GM12878 (cell line): ENCODE results near the gene BAX. TPM values are rescaled to one million over a fixed set of nuclear protein-coding genes. Genes with fewer than 3 reads are reported as not detected.

ENCODE experiments used
- ATAC-seq: fragments of 200-7000 bp; cut with Tn5 transposase; 3 replicates; pipeline ENCODE4 v1.9.1; 2020; ENCODE audit warnings: mild to moderate bottlenecking, moderate library complexity
- BruUV-seq: library from RNA; stranded (reverse); fragments of 400-500 nt; replicated peaks from 2 replicates; lab custom pipeline; 2021; lab: Mats Ljungman, UMichigan
- CTCF ChIA-PET: fragments of 300-600 bp; sonication (Branson Sonifier 250); formaldehyde crosslinking; extraction: SDS; loops from one replicate; lab custom pipeline; 2021; ENCODE audit warnings: inconsistent platforms; lab: Yijun Ruan, JAX
- POLR2A ChIA-PET: fragments of 350-600 bp; formaldehyde crosslinking; extraction: SDS; loops from one replicate; lab custom pipeline; 2021; ENCODE audit warnings: inconsistent platforms; lab: Charles Lee
- RAD21 ChIA-PET: fragments of 300-600 bp; sonication (Branson Sonifier 250); formaldehyde crosslinking; loops from one replicate; lab custom pipeline; 2023; ENCODE audit warnings: antibody characterized with exemption; ENCODE audit not compliant: unreplicated experiment; lab: Charles Lee
- SMC1A ChIA-PET: fragments of 300-600 bp; sonication (Branson Sonifier 250); formaldehyde crosslinking; loops from one replicate; lab custom pipeline; 2023; ENCODE audit not compliant: unreplicated experiment, uncharacterized antibody; lab: Charles Lee
- DNase-seq: peaks from one replicate; pipeline ENCODE4 v3.0.0-alpha.2; 2011; ENCODE audit warnings: low read depth, low spot score
- FAIRE-seq: peaks from 3 replicates; lab custom pipeline; 2011; peaks lifted over from hg19 to GRCh38; lab: Jason Lieb, UNC
- H2AFZ ChIP-seq: 2 replicates; pipeline ENCODE4 v1.6.0; 2011; ENCODE audit warnings: low read depth, low read length, control low read depth; ENCODE audit not compliant: control insufficient read depth
- H3K27ac ChIP-seq: 2 replicates; pipeline ENCODE4 v1.5.1; 2011; ENCODE audit warnings: control low read depth; ENCODE audit not compliant: control insufficient read depth, insufficient read depth
- H3K27me3 ChIP-seq, 2 experiments: replicated peaks in 1 of 2; 2 replicates each; pipeline versions ENCODE4 v1.6.0 to v1.6.1; 2011; ENCODE audit warnings: low read length in 1 of 2; ENCODE audit not compliant: control insufficient read depth in 2 of 2, insufficient read depth in 2 of 2
- H3K36me3 ChIP-seq, 2 experiments: 2 replicates each; pipeline ENCODE4 v1.5.1; 2011; ENCODE audit warnings: low read length in 1 of 2; ENCODE audit not compliant: control insufficient read depth in 2 of 2, insufficient read depth in 2 of 2
- H3K4me1 ChIP-seq: 2 replicates; pipeline ENCODE4 v1.6.1; 2011; ENCODE audit warnings: mild to moderate bottlenecking, low read length, moderate library complexity, mixed read lengths; ENCODE audit not compliant: control insufficient read depth, insufficient read depth
- H3K4me2 ChIP-seq: 2 replicates; pipeline ENCODE4 v1.6.0; 2011; ENCODE audit warnings: control low read depth; ENCODE audit not compliant: control insufficient read depth, insufficient read depth
- H3K4me3 ChIP-seq: fragments of 200-600 bp; sonication (generic); 2 replicates; pipeline ENCODE4 v1.5.1; 2016
- H3K79me2 ChIP-seq: 2 replicates; pipeline ENCODE4 v1.6.0; 2011; ENCODE audit warnings: low read length; ENCODE audit not compliant: control insufficient read depth, insufficient read depth
- H3K9ac ChIP-seq: 2 replicates; pipeline ENCODE4 v1.8.0; 2011; ENCODE audit warnings: low read length, control low read depth, mixed read lengths; ENCODE audit not compliant: control insufficient read depth, insufficient read depth
- H3K9me3 ChIP-seq: replicated peaks from 3 replicates; pipeline ENCODE4 v1.5.1; 2011; ENCODE audit warnings: mild to moderate bottlenecking, low read length; ENCODE audit not compliant: control insufficient read depth, insufficient read depth
- H4K20me1 ChIP-seq: 2 replicates; pipeline ENCODE4 v1.6.0; 2011; ENCODE audit not compliant: control insufficient read depth, insufficient read depth
- ATF7 ChIP-seq: fragments of 450-650 bp; IDR thresholded peaks from 2 replicates; pipeline ENCODE4 v1.6.1; 2016; ENCODE audit warnings: low read depth, mild to moderate bottlenecking
- GABPA ChIP-seq: IDR thresholded peaks from 2 replicates; pipeline ENCODE4 v1.6.1; 2014; ENCODE audit warnings: antibody characterized with exemption, low read depth, mild to moderate bottlenecking, inconsistent platforms
- HCFC1 ChIP-seq: fragments of 150-350 bp; IDR thresholded peaks from 2 replicates; pipeline ENCODE4 v1.6.1; 2014; ENCODE audit warnings: low read length
- MYB ChIP-seq: fragments of 150-350 bp; IDR thresholded peaks from 2 replicates; pipeline ENCODE4 v1.6.1; 2014; ENCODE audit warnings: mild to moderate bottlenecking, low read depth, low read length, borderline replicate concordance
- NR2F1 ChIP-seq: fragments of 450-650 bp; conservative IDR thresholded peaks from 2 replicates; pipeline ENCODE4 v1.6.1; 2017; ENCODE audit warnings: mild to moderate bottlenecking
- NRF1 ChIP-seq: conservative IDR thresholded peaks from 2 replicates; pipeline ENCODE4 v1.6.1; 2011; ENCODE audit warnings: mild to moderate bottlenecking, low read depth, low read length, improper control_type of control experiment
- POLR2A ChIP-seq: IDR thresholded peaks from 2 replicates; pipeline ENCODE4 v1.6.1; 2011; ENCODE audit warnings: low read depth, mild to moderate bottlenecking, low read length
- SMAD5 ChIP-seq: IDR thresholded peaks from 2 replicates; pipeline ENCODE4 v1.6.1; 2016; ENCODE audit warnings: antibody characterized with exemption, low read depth
- SRF ChIP-seq, 2 experiments: IDR thresholded peaks; 2 replicates each; pipeline ENCODE4 v1.6.1; 2011; ENCODE audit warnings: low read depth in 2 of 2, low read length in 2 of 2, mild to moderate bottlenecking in 1 of 2, moderate library complexity in 1 of 2
- STAT1 ChIP-seq: fragments of 450-650 bp; conservative IDR thresholded peaks from 2 replicates; pipeline ENCODE4 v1.6.1; 2014; ENCODE audit warnings: antibody characterized with exemption, mild to moderate bottlenecking
- SUPT20H ChIP-seq: IDR thresholded peaks from 2 replicates; pipeline ENCODE4 v1.6.1; 2011; ENCODE audit warnings: low read depth, mild to moderate bottlenecking, low read length, moderate library complexity, borderline replicate concordance; ENCODE audit not compliant: control insufficient read depth
- TCF7 ChIP-seq: IDR thresholded peaks from 2 replicates; pipeline ENCODE4 v1.6.1; 2014; ENCODE audit warnings: antibody characterized with exemption, borderline replicate concordance
- WGBS: methylation state at CpG from one replicate; pipeline ENCODE4 v1.1.6; 2016; ENCODE audit warnings: low lambda C conversion rate; ENCODE audit not compliant: insufficient replicate concordance, insufficient coverage; ENCODE audit errors: missing lambda C conversion rate; 5-methylcytosine and 5-hydroxymethylcytosine counted together
- in situ Hi-C: fragments of 300-500 bp; cut with MboI; formaldehyde crosslinking; loops from 9 replicates; pipeline ENCODE4 v1.14.3; 2018; ENCODE audit warnings: mixed read lengths
- intact Hi-C: fragments of 100-400 bp; cut with micrococcal nuclease; formaldehyde crosslinking; loops from one replicate; pipeline ENCODE4 v1.14.2; 2022; ENCODE audit not compliant: unreplicated experiment
- polyA plus RNA-seq, 11 experiments: library from polyadenylated mRNA; depleted of rRNA in 4 of 11; unstranded in 6 of 11; stranded (reverse) in 5 of 11; fragments of >200 nt; fragmentation: Nextera tagmentation in 4 of 11; fragmentation: Illumina TruSeq in 1 of 11; extraction: Ambion mirVana in 4 of 11; extraction: Trizol in 1 of 11; gene quantifications; 1 replicate in 1 of 11; 2 replicates in 10 of 11; pipeline versions ENCODE4 v1.2.1 to v1.2.3, GENCODE V29; 2011 to 2016; ENCODE audit warnings: inconsistent platforms in 2 of 11, missing spikeins in 2 of 11, low read depth in 1 of 11
- total RNA-seq, 4 experiments: library from RNA; depleted of rRNA in 3 of 4; stranded (reverse); fragments of >200 nt in 3 of 4; fragmentation: Illumina TruSeq in 1 of 4; extraction: Trizol in 1 of 4; gene quantifications; 2 replicates each; pipeline versions ENCODE4 v1.2.1 to v1.2.3, GENCODE V29; 2013 to 2021
- TF ChIP-seq, protein P1 (sequence below): IDR thresholded peaks from 2 replicates; pipeline ENCODE4 v1.6.1; 2012; ENCODE audit warnings: low read depth, low read length, improper control_type of control experiment

The BAX gene
- total and polyA plus RNA-seq, 10 of the 15 experiments (the other 5 are each of a cell fraction or from before 2014, with no cell fraction given), result 7.2 to 221 (median 137) TPM

- H3K27me3 ChIP-seq, result no peaks in the 10 kb centered on the region
- H3K9ac ChIP-seq, result no peak overlapping the region
- no peak overlapping the region for H3K4me2 ChIP-seq
- H2AFZ ChIP-seq, result no peak overlapping the region
- BruUV-seq, result no TSS peak
- ATAC-seq (no peak), DNase-seq (no peak), FAIRE-seq (no peak)
- ChIA-PET RAD21 (no interaction called here), SMC1A (no interaction called here), CTCF (no interaction called here), POLR2A (no interaction called here)
- H3K36me3 ChIP-seq, result peaks cover 0 to 1% of the 10 kb centered on the region in 2 experiments; a peak in 3 of 4 replicates
- no peaks in the 10 kb centered on the region for H4K20me1 ChIP-seq
- no peak overlapping the region for H3K4me3 ChIP-seq
- WGBS, result 93% methylated on average over 11 of the region's 12 CpGs
- intact Hi-C loops (no loop called here), in situ Hi-C loops (no loop called here)
- TF ChIP-seq ATF7 (no peak), POLR2A (peak; percentile 43; the same call in 1 of the 2 replicates)
- no peak overlapping the region for H3K27ac ChIP-seq
- H3K79me2 ChIP-seq, result no peaks in the 10 kb centered on the region
- peaks cover 8% of the 10 kb centered on the region for H3K4me1 ChIP-seq
- no peaks in the 10 kb centered on the region for H3K9me3 ChIP-seq
Observed at GRCh38 chr19:48921721-48922500, 32.8 kb upstream of the BAX start.

- intact Hi-C loops, result no loop called here
- RAD21 ChIA-PET, result no interaction called here
- Histone ChIP-seq H3K9ac (no peak overlapping the region), H3K27me3 (no peaks in the 10 kb centered on the region), H3K79me2 (no peaks in the 10 kb centered on the region), H4K20me1 (no peaks in the 10 kb centered on the region), H3K9me3 (no peaks in the 10 kb centered on the region), H3K4me1 (peaks cover 6% of the 10 kb centered on the region), H2AFZ (no peak overlapping the region), H3K4me3 (no peak overlapping the region), H3K36me3 (peaks cover 0 to 1% of the 10 kb centered on the region in 2 experiments; a peak in 3 of 4 replicates), H3K27ac (no peak overlapping the region), H3K4me2 (no peak overlapping the region)
- POLR2A ChIA-PET, result interaction anchor here (0.6 to 1.6 kb wide), 2 partner anchors 10 to 43 kb away, joined by 4 read pairs; partner anchors contain the start of gene DHDH
- WGBS, result 94% methylated on average over 18 of the region's 18 CpGs
- no peak for DNase-seq
- in situ Hi-C loops, result no loop called here
- SMC1A ChIA-PET, result no interaction called here
- BruUV-seq, result TSS peak; percentile 65
- FAIRE-seq, result no peak
- no peak for ATAC-seq
- CTCF ChIA-PET, result no interaction called here
- TF ChIP-seq HCFC1 (no peak), SMAD5 (no peak), MYB (no peak), SUPT20H (no peak), NRF1 (no peak), TCF7 (no peak), GABPA (no peak), SRF (IDR thresholded peaks at IDR 0.05; ENCODE audit: low read depth in 2 of 2, low read length in 2 of 2) (no peak), NR2F1 (no peak), STAT1 (no peak)
- TF ChIP-seq, protein P1, sequence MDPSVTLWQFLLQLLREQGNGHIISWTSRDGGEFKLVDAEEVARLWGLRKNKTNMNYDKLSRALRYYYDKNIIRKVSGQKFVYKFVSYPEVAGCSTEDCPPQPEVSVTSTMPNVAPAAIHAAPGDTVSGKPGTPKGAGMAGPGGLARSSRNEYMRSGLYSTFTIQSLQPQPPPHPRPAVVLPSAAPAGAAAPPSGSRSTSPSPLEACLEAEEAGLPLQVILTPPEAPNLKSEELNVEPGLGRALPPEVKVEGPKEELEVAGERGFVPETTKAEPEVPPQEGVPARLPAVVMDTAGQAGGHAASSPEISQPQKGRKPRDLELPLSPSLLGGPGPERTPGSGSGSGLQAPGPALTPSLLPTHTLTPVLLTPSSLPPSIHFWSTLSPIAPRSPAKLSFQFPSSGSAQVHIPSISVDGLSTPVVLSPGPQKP, result no peak
Observed at GRCh38 chr19:48922548-48923490, 31.9 kb upstream of the BAX start.
